ENCODE results near the gene WDFY4.

DNA sequence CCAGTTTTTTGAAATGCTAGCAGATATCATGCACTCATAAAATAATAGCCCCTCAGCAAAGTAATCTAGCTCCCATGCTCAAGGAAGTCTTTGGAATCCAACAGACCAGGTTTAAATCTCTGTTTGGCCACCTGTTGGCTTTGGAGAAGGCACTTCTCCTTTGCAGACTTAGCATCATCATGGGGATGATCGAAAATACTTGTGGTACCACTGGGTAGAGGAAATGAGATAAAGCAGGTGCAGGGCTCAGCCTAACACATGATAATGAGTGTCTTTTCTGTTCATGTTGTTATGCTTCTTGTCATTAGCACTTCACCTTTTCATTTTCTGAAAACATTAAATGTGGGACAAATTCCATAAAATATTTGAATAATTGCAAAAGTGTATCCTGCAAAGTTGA, 187.6 kb downstream of the WDFY4 start:
- TF ChIP-seq, protein P1, sequence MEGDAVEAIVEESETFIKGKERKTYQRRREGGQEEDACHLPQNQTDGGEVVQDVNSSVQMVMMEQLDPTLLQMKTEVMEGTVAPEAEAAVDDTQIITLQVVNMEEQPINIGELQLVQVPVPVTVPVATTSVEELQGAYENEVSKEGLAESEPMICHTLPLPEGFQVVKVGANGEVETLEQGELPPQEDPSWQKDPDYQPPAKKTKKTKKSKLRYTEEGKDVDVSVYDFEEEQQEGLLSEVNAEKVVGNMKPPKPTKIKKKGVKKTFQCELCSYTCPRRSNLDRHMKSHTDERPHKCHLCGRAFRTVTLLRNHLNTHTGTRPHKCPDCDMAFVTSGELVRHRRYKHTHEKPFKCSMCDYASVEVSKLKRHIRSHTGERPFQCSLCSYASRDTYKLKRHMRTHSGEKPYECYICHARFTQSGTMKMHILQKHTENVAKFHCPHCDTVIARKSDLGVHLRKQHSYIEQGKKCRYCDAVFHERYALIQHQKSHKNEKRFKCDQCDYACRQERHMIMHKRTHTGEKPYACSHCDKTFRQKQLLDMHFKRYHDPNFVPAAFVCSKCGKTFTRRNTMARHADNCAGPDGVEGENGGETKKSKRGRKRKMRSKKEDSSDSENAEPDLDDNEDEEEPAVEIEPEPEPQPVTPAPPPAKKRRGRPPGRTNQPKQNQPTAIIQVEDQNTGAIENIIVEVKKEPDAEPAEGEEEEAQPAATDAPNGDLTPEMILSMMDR (IDR thresholded peaks at IDR 0.05; ENCODE audit: extremely low read depth in 1 of 2, insufficient read depth in 1 of 2, low read depth in 1 of 2, low read length in 2 of 2), result no peak
- TF ChIP-seq POLR2A (IDR thresholded peaks at IDR 0.05; ENCODE audit: low read depth, low read length) (no peak), POLR2AphosphoS5 (IDR thresholded peaks at IDR 0.05; ENCODE audit: insufficient read depth, low read depth, low read length) (no peak), MYC (IDR thresholded peaks at IDR 0.05; ENCODE audit: low read depth, low read length) (no peak), EZH2 (IDR thresholded peaks at IDR 0.05; ENCODE audit: borderline replicate concordance, low read depth, low read length, severe bottlenecking) (no peak), JUN (IDR thresholded peaks at IDR 0.05; ENCODE audit: borderline replicate concordance, insufficient read depth, insufficient read length, low read depth) (no peak)
- TF ChIP-seq, protein P2, sequence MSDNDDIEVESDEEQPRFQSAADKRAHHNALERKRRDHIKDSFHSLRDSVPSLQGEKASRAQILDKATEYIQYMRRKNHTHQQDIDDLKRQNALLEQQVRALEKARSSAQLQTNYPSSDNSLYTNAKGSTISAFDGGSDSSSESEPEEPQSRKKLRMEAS (IDR thresholded peaks at IDR 0.05; ENCODE audit: insufficient read depth, insufficient read length), result no peak
